K562 (cell line): ENCODE results near the gene LBH. TPM values are rescaled to one million over a fixed set of nuclear protein-coding genes. Genes with fewer than 3 reads are reported as not detected.

ENCODE experiments used
- ARID1B ChIP-seq: fragments of 450-650 bp; IDR thresholded peaks from 2 replicates; pipeline ENCODE4 v1.6.1; 2016; ENCODE audit warnings: antibody characterized with exemption, mild to moderate bottlenecking, inconsistent platforms
- ATF2 ChIP-seq: sonication (generic); formaldehyde crosslinking; IDR thresholded peaks from 2 replicates; pipeline ENCODE4 v1.8.1; 2022; ENCODE audit warnings: missing genetic modification reagents
- BCOR ChIP-seq: fragments of 450-650 bp; IDR thresholded peaks from 2 replicates; pipeline ENCODE4 v1.6.1; 2016
- CAMTA2 ChIP-seq: fragments of 250-450 bp; sonication (Bioruptor Pico); conservative IDR thresholded peaks from 2 replicates; pipeline ENCODE4 v1.5.1; 2022
- CEBPG ChIP-seq, 3 experiments: fragments of 200-800 bp in 1 of 3; sonication (Bioruptor generic) in 1 of 3; sonication (generic) in 1 of 3; formaldehyde crosslinking in 1 of 3; IDR thresholded peaks in 2 of 3; conservative IDR thresholded peaks in 1 of 3; 2 replicates each; pipeline versions ENCODE4 v1.6.1 to v1.8.0; 2016 to 2022; ENCODE audit warnings: missing compliant biosample characterization in 2 of 3, missing genetic modification characterization in 2 of 3, mild to moderate bottlenecking in 1 of 3, missing genetic modification reagents in 1 of 3
- LCOR ChIP-seq: sonication (generic); formaldehyde crosslinking; IDR thresholded peaks from 2 replicates; pipeline ENCODE4 v1.8.0; 2022; ENCODE audit warnings: mild to moderate bottlenecking, missing genetic modification reagents
- MXI1 ChIP-seq: IDR thresholded peaks from 2 replicates; pipeline ENCODE4 v1.6.1; 2011; ENCODE audit warnings: low read depth, mild to moderate bottlenecking, improper control_type of control experiment, low read length
- NFYB ChIP-seq: IDR thresholded peaks from 2 replicates; pipeline ENCODE4 v1.6.1; 2011; ENCODE audit warnings: mild to moderate bottlenecking, moderate library complexity; ENCODE audit not compliant: insufficient read length; ENCODE audit errors: extremely low read depth
- POLR2AphosphoS5 ChIP-seq: IDR thresholded peaks from 2 replicates; pipeline ENCODE4 v1.6.1; 2011; ENCODE audit warnings: mild to moderate bottlenecking, low read depth, low read length, moderate library complexity; ENCODE audit not compliant: control insufficient read depth, insufficient read depth
- RBM17 ChIP-seq: fragments of 200-400 bp; formaldehyde crosslinking; IDR thresholded peaks from 2 replicates; pipeline ENCODE4 v1.6.1; 2017; ENCODE audit warnings: low read depth, mild to moderate bottlenecking, low read length, borderline replicate concordance
- RBM34 ChIP-seq: fragments of 200-400 bp; formaldehyde crosslinking; IDR thresholded peaks from 2 replicates; pipeline ENCODE4 v1.6.1; 2018; ENCODE audit warnings: low read length, borderline replicate concordance; ENCODE audit not compliant: insufficient read depth
- SREBF2 ChIP-seq: sonication (generic); formaldehyde crosslinking; IDR thresholded peaks from 2 replicates; pipeline ENCODE4 v1.4.0; 2020; ENCODE audit warnings: mild to moderate bottlenecking, missing genetic modification reagents
- STAG1 ChIP-seq: sonication (generic); formaldehyde crosslinking; IDR thresholded peaks from 2 replicates; pipeline ENCODE4 v1.5.0; 2020; ENCODE audit warnings: missing genetic modification reagents, borderline replicate concordance
- STAT6 ChIP-seq: sonication (generic); formaldehyde crosslinking; IDR thresholded peaks from 2 replicates; pipeline ENCODE4 v1.8.1; 2023; ENCODE audit warnings: mild to moderate bottlenecking, missing genetic modification reagents
- ZNF121 ChIP-seq: sonication (generic); formaldehyde crosslinking; conservative IDR thresholded peaks from 2 replicates; pipeline ENCODE4 v1.8.0; 2022; ENCODE audit warnings: missing genetic modification reagents
- ZNF146 ChIP-seq: IDR thresholded peaks from one replicate; pipeline ENCODE4 v1.6.1; 2018; ENCODE audit warnings: missing compliant biosample characterization; ENCODE audit not compliant: unreplicated experiment
- ZNF253 ChIP-seq: fragments of 250-450 bp; sonication (Bioruptor Pico); conservative IDR thresholded peaks from 2 replicates; pipeline ENCODE4 v1.6.1; 2021; ENCODE audit warnings: mild to moderate bottlenecking
- ZNF324 ChIP-seq: fragments of 250-450 bp; sonication (Bioruptor Pico); IDR thresholded peaks from 2 replicates; pipeline ENCODE4 v1.4.0; 2020; ENCODE audit warnings: mild to moderate bottlenecking
- ZNF408 ChIP-seq: fragments of 250-450 bp; sonication (Bioruptor Pico); IDR thresholded peaks from 2 replicates; pipeline ENCODE4 v1.4.0; 2020; ENCODE audit warnings: low read depth, mild to moderate bottlenecking, moderate library complexity
- ZNF551 ChIP-seq: fragments of 250-450 bp; sonication (Bioruptor Pico); IDR thresholded peaks from 2 replicates; pipeline ENCODE4 v1.5.0; 2021; ENCODE audit warnings: mild to moderate bottlenecking, moderate library complexity
- polyA plus RNA-seq, 8 experiments: library from polyadenylated mRNA; depleted of rRNA in 4 of 8; stranded (reverse) in 5 of 8; unstranded in 3 of 8; fragments of >200 nt; fragmentation: Nextera tagmentation in 2 of 8; fragmentation: Illumina TruSeq in 1 of 8; extraction: Ambion mirVana in 2 of 8; extraction: Trizol in 1 of 8; gene quantifications; 2 replicates each; pipeline versions ENCODE4 v1.2.1 to v1.2.3, GENCODE V29; 2011 to 2014; ENCODE audit warnings: inconsistent platforms in 1 of 8, missing spikeins in 1 of 8
- total RNA-seq, 7 experiments: library from RNA; depleted of rRNA in 6 of 7; stranded (reverse); fragments of >200 nt in 6 of 7; fragmentation: Illumina TruSeq in 2 of 7; extraction: Trizol in 2 of 7; gene quantifications; 2 replicates each; pipeline versions ENCODE4 v1.2.1 to v1.2.3, GENCODE V29; 2011 to 2021; ENCODE audit warnings: low replicate concordance in 1 of 7
- TF ChIP-seq, protein P1 (sequence below): IDR thresholded peaks from 2 replicates; pipeline ENCODE4 v1.6.1; 2011; ENCODE audit not compliant: insufficient read length; ENCODE audit errors: extremely low read depth
- TF ChIP-seq, protein P2 (sequence below), 2 experiments: IDR thresholded peaks; 2 replicates each; pipeline ENCODE4 v1.6.1; 2012; ENCODE audit warnings: improper control_type of control experiment in 2 of 2, low read depth in 2 of 2, low read length in 2 of 2, borderline replicate concordance in 1 of 2

The LBH gene
- total and polyA plus RNA-seq, 9 of the 15 experiments (the other 6 are each of a cell fraction or from before 2014, with no cell fraction given): 3.1 to 13.4 (median 7.4) TPM

- TF ChIP-seq STAT6 (CRISPR knock-in tag) (no peak), ARID1B (no peak; the same call in 1 of the 2 replicates), ZNF408 (CRISPR knock-in tag) (no peak), RBM34 (no peak), ZNF551 (CRISPR knock-in tag) (no peak), STAG1 (CRISPR knock-in tag) (no peak), ZNF324 (CRISPR knock-in tag) (no peak), LCOR (no peak), SREBF2 (CRISPR knock-in tag) (no peak), ZNF121 (no peak), ATF2 (no peak), RBM17 (no peak), POLR2AphosphoS5 (no peak), NFYB (no peak), MXI1 (no peak), ZNF146 (CRISPR knock-in tag) (no peak), CEBPG (CRISPR knock-in tag; IDR thresholded peaks at IDR 0.05) (no peak), CEBPG (tag; conservative IDR thresholded peaks at IDR 0.05 in 1 of 2, IDR thresholded peaks at IDR 0.05 in 1 of 2) (no peak), ZNF253 (no peak), BCOR (no peak), CAMTA2 (CRISPR knock-in tag) (no peak)
- TF ChIP-seq, protein P1, sequence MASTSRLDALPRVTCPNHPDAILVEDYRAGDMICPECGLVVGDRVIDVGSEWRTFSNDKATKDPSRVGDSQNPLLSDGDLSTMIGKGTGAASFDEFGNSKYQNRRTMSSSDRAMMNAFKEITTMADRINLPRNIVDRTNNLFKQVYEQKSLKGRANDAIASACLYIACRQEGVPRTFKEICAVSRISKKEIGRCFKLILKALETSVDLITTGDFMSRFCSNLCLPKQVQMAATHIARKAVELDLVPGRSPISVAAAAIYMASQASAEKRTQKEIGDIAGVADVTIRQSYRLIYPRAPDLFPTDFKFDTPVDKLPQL: no peak
- TF ChIP-seq, protein P2, sequence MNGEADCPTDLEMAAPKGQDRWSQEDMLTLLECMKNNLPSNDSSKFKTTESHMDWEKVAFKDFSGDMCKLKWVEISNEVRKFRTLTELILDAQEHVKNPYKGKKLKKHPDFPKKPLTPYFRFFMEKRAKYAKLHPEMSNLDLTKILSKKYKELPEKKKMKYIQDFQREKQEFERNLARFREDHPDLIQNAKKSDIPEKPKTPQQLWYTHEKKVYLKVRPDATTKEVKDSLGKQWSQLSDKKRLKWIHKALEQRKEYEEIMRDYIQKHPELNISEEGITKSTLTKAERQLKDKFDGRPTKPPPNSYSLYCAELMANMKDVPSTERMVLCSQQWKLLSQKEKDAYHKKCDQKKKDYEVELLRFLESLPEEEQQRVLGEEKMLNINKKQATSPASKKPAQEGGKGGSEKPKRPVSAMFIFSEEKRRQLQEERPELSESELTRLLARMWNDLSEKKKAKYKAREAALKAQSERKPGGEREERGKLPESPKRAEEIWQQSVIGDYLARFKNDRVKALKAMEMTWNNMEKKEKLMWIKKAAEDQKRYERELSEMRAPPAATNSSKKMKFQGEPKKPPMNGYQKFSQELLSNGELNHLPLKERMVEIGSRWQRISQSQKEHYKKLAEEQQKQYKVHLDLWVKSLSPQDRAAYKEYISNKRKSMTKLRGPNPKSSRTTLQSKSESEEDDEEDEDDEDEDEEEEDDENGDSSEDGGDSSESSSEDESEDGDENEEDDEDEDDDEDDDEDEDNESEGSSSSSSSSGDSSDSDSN (IDR thresholded peaks at IDR 0.05; ENCODE audit: borderline replicate concordance in 1 of 2, low read depth in 2 of 2, low read length in 2 of 2): no peak
These were observed 52.7 kb downstream of the LBH start (continued) for GRCh38 chr2:30283931-30284565.
